HUES6 (cell line): ENCODE measurements around the gene IL1R2.

Experiments
- H3K27ac ChIP-seq: 2 replicates; pipeline ENCODE4 v1.7.0; 2013; ENCODE audit warnings: low read depth, mild to moderate bottlenecking, low read length, inconsistent platforms
- H3K27me3 ChIP-seq: 2 replicates; pipeline ENCODE4 v1.6.1; 2013; ENCODE audit warnings: low read length; ENCODE audit not compliant: control insufficient read depth, insufficient read depth
- H3K36me3 ChIP-seq: 2 replicates; pipeline ENCODE4 v1.6.1; 2013; ENCODE audit warnings: low read length; ENCODE audit not compliant: control insufficient read depth, insufficient read depth
- H3K4me1 ChIP-seq: 2 replicates; pipeline ENCODE4 v1.6.1; 2013; ENCODE audit warnings: low read length; ENCODE audit not compliant: control insufficient read depth, insufficient read depth
- H3K4me3 ChIP-seq: 2 replicates; pipeline ENCODE4 v1.5.1; 2013; ENCODE audit warnings: low read depth, low read length
- H3K9ac ChIP-seq: one replicate; pipeline ENCODE4 v1.6.1; 2013; ENCODE audit warnings: mild to moderate bottlenecking, low read length
- H3K9me3 ChIP-seq: 2 replicates; pipeline ENCODE4 v1.6.1; 2013; ENCODE audit warnings: low read depth, low read length; ENCODE audit not compliant: control insufficient read depth, insufficient read depth

IL1R2 gene

GRCh38 chr2:102073168-102073724 is 81.5 kb downstream of the IL1R2 start:
- Histone ChIP-seq H3K4me3 (no peak overlapping the region), H3K36me3 (no peaks in the 10 kb centered on the region), H3K27me3 (no peaks in the 10 kb centered on the region), H3K27ac (no peak overlapping the region), H3K9ac (no peak overlapping the region), H3K9me3 (no peaks in the 10 kb centered on the region), H3K4me1 (no peaks in the 10 kb centered on the region)

DNA sequence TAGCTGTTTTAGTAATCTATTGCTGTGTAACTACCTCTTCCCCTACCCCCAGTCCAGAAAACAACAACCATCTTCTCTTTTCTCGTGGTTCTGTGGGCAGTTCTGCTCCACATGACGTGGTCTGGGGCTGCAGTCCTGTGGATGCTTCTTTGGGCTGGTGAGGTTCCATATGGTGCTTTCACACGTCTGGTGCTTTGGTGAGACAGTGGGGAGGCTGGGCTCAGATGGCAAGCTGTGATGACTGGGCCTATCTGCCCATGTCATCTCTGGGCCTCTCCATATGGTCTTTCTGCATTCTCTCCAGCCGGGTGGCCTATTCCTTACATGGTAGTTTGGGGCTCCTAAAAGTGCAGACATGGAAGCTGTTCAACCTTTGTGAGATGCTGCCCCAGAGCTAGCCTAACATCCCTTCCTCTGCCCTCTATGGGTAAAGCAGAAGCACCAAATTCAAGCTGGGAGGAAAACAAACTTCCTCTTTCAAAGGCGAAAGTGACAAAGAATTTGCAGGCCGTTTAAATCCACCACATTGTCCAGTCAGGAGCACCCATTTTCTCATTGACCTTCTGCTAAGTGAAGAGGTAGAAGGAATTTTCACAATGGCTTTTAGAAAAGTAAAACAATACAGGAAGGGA is 82.5 kb downstream of the IL1R2 start:
- no peak overlapping the region for H3K9ac ChIP-seq
- H3K4me3 ChIP-seq = no peak overlapping the region
- no peak overlapping the region for H3K27ac ChIP-seq
- H3K36me3 ChIP-seq = no peaks in the 10 kb centered on the region
- H3K9me3 ChIP-seq = no peaks in the 10 kb centered on the region
- H3K27me3 ChIP-seq = no peaks in the 10 kb centered on the region
- no peaks in the 10 kb centered on the region for H3K4me1 ChIP-seq

- Histone ChIP-seq H3K27me3 (no peaks in the 10 kb centered on the region), H3K9ac (no peak overlapping the region), H3K4me1 (no peaks in the 10 kb centered on the region), H3K36me3 (no peaks in the 10 kb centered on the region), H3K27ac (no peak overlapping the region), H3K9me3 (no peaks in the 10 kb centered on the region), H3K4me3 (no peak overlapping the region)
Measured at GRCh38 chr2:102075479-102075878, 83.7 kb downstream of the IL1R2 start.

- no peak overlapping the region for H3K4me3 ChIP-seq
- no peaks in the 10 kb centered on the region for H3K9me3 ChIP-seq
- H3K27me3 ChIP-seq = no peaks in the 10 kb centered on the region
- no peaks in the 10 kb centered on the region for H3K4me1 ChIP-seq
- H3K9ac ChIP-seq = no peak overlapping the region
- H3K27ac ChIP-seq = no peak overlapping the region
- H3K36me3 ChIP-seq = no peaks in the 10 kb centered on the region
Measured at GRCh38 chr2:102076512-102076911, 84.8 kb downstream of the IL1R2 start.
